Common myeloid progenitor, CD34-positive (primary cell): ENCODE results near the gene ROR1.

Experiments used
- CTCF ChIA-PET: fragments of 350-600 bp; sonication (Branson Sonifier 250); formaldehyde crosslinking; loops from one replicate; lab custom pipeline; 2021; ENCODE audit warnings: antibody characterized with exemption; lab: Charles Lee
- POLR2A ChIA-PET: fragments of 350-600 bp; sonication (Branson Sonifier 250); formaldehyde crosslinking; loops from one replicate; lab custom pipeline; 2021; ENCODE audit warnings: antibody characterized with exemption; lab: Charles Lee
- DNase-seq, 3 donors: peaks; one replicate each; pipeline versions ENCODE4 v3.0.0 to v3.0.0-alpha.2; 2013
- H3K27ac ChIP-seq, 2 experiments: 1 replicate in 1 of 2; 2 replicates in 1 of 2; pipeline ENCODE4 v1.7.0; 2013; ENCODE audit warnings: inconsistent platforms in 2 of 2, low read length in 2 of 2, mild to moderate bottlenecking in 2 of 2, low read depth in 1 of 2, moderate library complexity in 1 of 2; ENCODE audit not compliant: severe bottlenecking in 2 of 2, insufficient read depth in 1 of 2, poor library complexity in 1 of 2
- H3K27me3 ChIP-seq, 5 experiments: replicated peaks in 2 of 5; 1 replicate in 3 of 5; 2 replicates in 2 of 5; pipeline versions ENCODE4 v1.6.1 to v1.7.0; 2013; ENCODE audit warnings: low read length in 4 of 5, mild to moderate bottlenecking in 2 of 5, moderate library complexity in 2 of 5, inconsistent platforms in 1 of 5; ENCODE audit not compliant: insufficient read depth in 5 of 5, control insufficient read depth in 4 of 5
- H3K36me3 ChIP-seq, 4 experiments: 1 replicate in 2 of 4; 2 replicates in 2 of 4; pipeline versions ENCODE4 v1.6.1 to v1.7.0; 2013; ENCODE audit warnings: low read length in 3 of 4, control low read depth in 1 of 4, mild to moderate bottlenecking in 1 of 4; ENCODE audit not compliant: control insufficient read depth in 4 of 4, insufficient read depth in 4 of 4
- H3K4me1 ChIP-seq, 4 experiments: 1 replicate in 3 of 4; 2 replicates in 1 of 4; pipeline versions ENCODE4 v1.6.1 to v1.7.1; 2013; ENCODE audit warnings: low read length in 3 of 4, mild to moderate bottlenecking in 3 of 4, control low read depth in 1 of 4, inconsistent platforms in 1 of 4, moderate library complexity in 1 of 4; ENCODE audit not compliant: control insufficient read depth in 4 of 4, insufficient read depth in 4 of 4; ENCODE audit errors: control extremely low read depth in 1 of 4
- H3K4me3 ChIP-seq, 7 experiments: 1 replicate in 4 of 7; 2 replicates in 3 of 7; pipeline versions ENCODE4 v1.5.1 to v1.7.0; 2013; ENCODE audit warnings: mild to moderate bottlenecking in 7 of 7, low read length in 6 of 7, moderate library complexity in 6 of 7, inconsistent platforms in 2 of 7, low read depth in 2 of 7, control low read depth in 1 of 7; ENCODE audit not compliant: insufficient read depth in 4 of 7, control insufficient read depth in 1 of 7; ENCODE audit errors: extremely low read depth in 1 of 7
- H3K9me3 ChIP-seq, 5 experiments: 1 replicate in 4 of 5; 2 replicates in 1 of 5; pipeline versions ENCODE4 v1.6.1 to v1.7.1; 2013; ENCODE audit warnings: low read length in 4 of 5, mild to moderate bottlenecking in 2 of 5, inconsistent platforms in 1 of 5, low read depth in 1 of 5, moderate library complexity in 1 of 5; ENCODE audit not compliant: control insufficient read depth in 4 of 5, insufficient read depth in 2 of 5; ENCODE audit errors: control extremely low read depth in 1 of 5
- WGBS: methylation state at CpG from one replicate; pipeline ENCODE4 v1.1.5; 2013; ENCODE audit not compliant: insufficient coverage; 5-methylcytosine and 5-hydroxymethylcytosine counted together

The ROR1 gene

DNA sequence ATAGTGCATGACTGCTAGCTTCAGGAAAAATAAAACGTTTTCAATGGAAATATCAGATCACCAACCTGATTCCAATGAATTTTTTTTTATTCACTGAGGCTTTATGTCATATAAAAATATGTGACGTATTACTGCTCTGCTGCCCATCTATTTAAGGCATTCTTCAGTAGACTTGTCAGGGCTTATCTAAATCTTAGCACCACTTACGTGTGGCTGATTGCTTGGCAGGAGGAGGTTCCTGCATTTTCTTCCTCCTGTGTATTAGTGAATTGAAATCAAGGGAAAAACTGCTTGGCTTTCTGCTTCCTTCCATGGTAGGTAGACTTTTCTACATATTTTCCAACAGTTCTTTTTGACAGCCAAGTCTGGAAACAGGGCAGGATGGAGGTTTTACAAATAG is 80.3 kb downstream of the ROR1 start:
- WGBS, result 92% methylated on average over 2 of the region's 3 CpGs
- no peak overlapping the region for H3K4me3 ChIP-seq
- H3K9me3 ChIP-seq, result peaks cover 0 to 11% (median 0%) of the 10 kb centered on the region in 5 experiments
- H3K27me3 ChIP-seq, result no peaks in the 10 kb centered on the region
- no peaks in the 10 kb centered on the region for H3K36me3 ChIP-seq
- no peak for DNase-seq
- no peaks in the 10 kb centered on the region for H3K4me1 ChIP-seq
- no peak overlapping the region for H3K27ac ChIP-seq
- ChIA-PET POLR2A (no interaction called here), CTCF (interaction anchor here (0.8 kb wide), 1 partner anchor 42 kb away, joined by 3 read pairs; no protein-coding TSS in a partner anchor)

DNA sequence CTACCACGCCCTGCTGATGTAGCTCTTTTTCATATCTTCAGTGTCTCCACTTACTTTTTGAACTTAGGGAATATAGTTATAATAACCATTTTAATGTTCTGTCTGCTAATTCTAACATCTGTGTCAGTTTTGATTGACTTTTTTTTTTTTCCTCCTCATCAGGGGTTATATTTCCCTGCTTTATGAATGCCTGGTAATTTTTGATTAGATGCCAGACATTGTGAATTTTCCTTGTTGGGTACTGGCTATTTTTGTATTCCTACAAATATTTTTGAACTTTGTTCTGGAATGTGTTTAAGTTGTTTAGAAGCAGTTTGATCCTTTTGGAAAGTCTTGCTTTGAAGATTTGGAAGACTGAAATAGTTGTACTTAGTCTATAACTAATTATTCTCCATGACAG is 82.1 kb downstream of the ROR1 start:
- ChIA-PET CTCF (interaction anchor here (0.6 kb wide), 1 partner anchor 16 kb away, joined by 3 read pairs; no protein-coding TSS in a partner anchor), POLR2A (no interaction called here)
- H3K9me3 ChIP-seq, result peaks cover 0 to 11% (median 0%) of the 10 kb centered on the region in 5 experiments
- no peak for DNase-seq
- no CpG with 5 or more reads among the region's 1 CpG for WGBS
- H3K36me3 ChIP-seq, result no peaks in the 10 kb centered on the region
- no peaks in the 10 kb centered on the region for H3K4me1 ChIP-seq
- no peaks in the 10 kb centered on the region for H3K27me3 ChIP-seq
- H3K27ac ChIP-seq, result no peak overlapping the region
- H3K4me3 ChIP-seq, result no peak overlapping the region

DNA sequence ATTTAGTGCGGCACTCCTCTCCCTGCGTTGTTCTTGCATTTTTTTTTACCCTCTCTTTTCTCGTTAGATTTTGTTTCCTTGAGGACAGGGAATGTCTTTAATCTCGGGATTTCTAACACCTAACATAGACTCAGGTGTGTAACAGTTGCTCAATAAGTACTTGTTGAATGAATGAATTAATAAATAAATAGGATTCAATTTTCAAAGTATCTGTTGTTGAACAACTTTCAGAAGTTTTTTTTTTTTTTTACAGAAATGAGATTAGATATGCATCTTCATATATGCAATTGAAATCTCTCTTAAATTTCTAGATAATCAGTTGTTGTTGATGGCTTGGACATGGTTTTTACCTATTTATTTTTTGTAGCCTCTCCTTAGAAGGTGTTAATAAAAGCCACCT is 83.1 kb downstream of the ROR1 start:
- Histone ChIP-seq H3K4me1 (no peaks in the 10 kb centered on the region), H3K27me3 (no peaks in the 10 kb centered on the region), H3K9me3 (peaks cover 0 to 11% (median 0%) of the 10 kb centered on the region in 5 experiments), H3K27ac (no peak overlapping the region), H3K4me3 (no peak overlapping the region), H3K36me3 (no peaks in the 10 kb centered on the region)
- ChIA-PET POLR2A (no interaction called here), CTCF (no interaction called here)
- no peak for DNase-seq
- WGBS, result no CpG with 5 or more reads among the region's 4 CpGs

DNA sequence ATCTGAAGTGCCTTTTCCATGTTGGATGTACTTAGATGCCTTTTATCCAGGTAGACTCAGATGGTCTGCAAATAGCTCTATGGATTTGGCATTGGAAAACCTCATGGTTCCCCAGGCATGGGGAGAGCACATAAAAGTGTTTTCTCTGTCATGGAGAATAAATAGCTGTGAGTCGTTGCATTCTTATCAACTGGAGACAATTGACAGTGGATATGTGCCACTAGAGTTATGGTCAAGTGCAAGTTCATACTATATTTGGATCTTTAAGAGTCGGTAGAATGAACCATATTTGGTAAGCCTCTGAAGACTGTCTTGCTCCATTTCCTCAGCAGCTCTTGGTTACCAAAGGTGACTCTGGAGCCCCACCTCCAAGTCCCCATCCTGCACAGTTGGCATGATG is 83.7 kb downstream of the ROR1 start:
- no peak overlapping the region for H3K27ac ChIP-seq
- 80% methylated on average over 1 of the region's 2 CpGs for WGBS
- H3K4me1 ChIP-seq, result no peaks in the 10 kb centered on the region
- ChIA-PET POLR2A (no interaction called here), CTCF (no interaction called here)
- no peak overlapping the region for H3K4me3 ChIP-seq
- no peak for DNase-seq
- H3K27me3 ChIP-seq, result no peaks in the 10 kb centered on the region
- H3K9me3 ChIP-seq, result peaks cover 0 to 11% (median 0%) of the 10 kb centered on the region in 5 experiments
- H3K36me3 ChIP-seq, result no peaks in the 10 kb centered on the region

DNA sequence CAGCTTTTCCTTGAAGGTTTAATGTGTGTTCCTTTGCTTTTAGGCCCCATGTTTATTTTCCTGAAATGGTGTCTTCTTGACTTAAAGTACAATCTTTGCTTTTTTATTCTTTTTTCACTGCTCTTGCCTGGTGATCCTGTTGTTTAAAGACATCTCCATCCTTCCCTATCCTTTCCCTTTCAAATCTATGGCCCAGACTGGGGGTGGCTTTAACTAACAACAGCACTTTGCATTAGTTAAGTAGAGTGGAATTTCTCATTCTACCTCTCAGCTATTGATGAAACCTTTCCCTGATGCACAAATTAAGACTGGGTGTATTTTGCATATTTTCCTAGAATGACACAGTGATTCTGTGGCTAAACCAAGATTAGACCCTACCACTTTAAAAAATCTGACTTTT is 84.3 kb downstream of the ROR1 start:
- H3K4me3 ChIP-seq, result no peak overlapping the region
- no peak for DNase-seq
- POLR2A ChIA-PET, result no interaction called here
- no peaks in the 10 kb centered on the region for H3K27me3 ChIP-seq
- CTCF ChIA-PET, result no interaction called here
- H3K4me1 ChIP-seq, result no peaks in the 10 kb centered on the region
- peaks cover 0 to 11% (median 0%) of the 10 kb centered on the region in 5 experiments for H3K9me3 ChIP-seq
- H3K36me3 ChIP-seq, result no peaks in the 10 kb centered on the region
- no peak overlapping the region for H3K27ac ChIP-seq

DNA sequence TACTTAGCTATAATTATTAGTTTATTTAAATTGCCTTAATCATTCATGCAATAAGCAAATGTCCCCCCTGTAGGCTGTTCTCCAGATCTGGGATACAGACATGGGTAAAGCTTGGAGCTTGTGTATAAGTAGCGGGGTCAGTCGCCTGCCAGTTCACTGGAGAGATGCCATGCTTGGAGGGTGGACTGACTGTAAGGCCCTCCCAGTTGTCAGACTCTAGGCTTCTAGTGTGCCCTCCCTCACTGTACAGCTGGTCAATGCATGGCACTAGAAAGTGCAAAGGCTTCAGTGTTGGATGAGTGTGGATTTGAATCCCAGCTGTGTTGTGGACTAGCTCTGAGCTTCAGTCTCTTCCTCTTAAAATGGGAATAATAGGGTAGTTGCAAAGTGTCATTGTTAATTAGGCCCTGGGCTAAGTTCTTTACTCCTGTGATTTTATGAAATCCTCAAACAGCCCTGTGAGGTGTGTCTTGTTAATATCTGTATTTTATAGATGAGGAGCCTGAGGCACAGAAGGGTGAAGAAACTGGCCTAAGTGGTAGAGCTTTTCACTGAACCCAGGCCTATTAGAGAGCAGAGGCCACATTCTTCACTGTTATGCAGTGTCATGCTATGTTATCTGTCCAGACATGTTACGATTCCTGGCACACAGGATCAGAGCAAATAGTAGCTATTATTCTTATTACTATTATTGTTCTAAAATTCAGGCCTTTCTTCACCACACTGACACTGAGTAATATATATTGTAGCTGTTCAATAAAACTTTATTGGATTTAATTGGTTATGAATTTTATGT is 85.9 kb downstream of the ROR1 start:
- no peak overlapping the region for H3K4me3 ChIP-seq
- H3K4me1 ChIP-seq, result no peaks in the 10 kb centered on the region
- peaks cover 0 to 11% (median 0%) of the 10 kb centered on the region in 5 experiments for H3K9me3 ChIP-seq
- no peaks in the 10 kb centered on the region for H3K36me3 ChIP-seq
- POLR2A ChIA-PET, result no interaction called here
- DNase-seq, result no peak
- WGBS, result 100% methylated on average over 2 of the region's 3 CpGs
- H3K27ac ChIP-seq, result no peak overlapping the region
- H3K27me3 ChIP-seq, result no peaks in the 10 kb centered on the region
- CTCF ChIA-PET, result interaction anchor here (0.8 kb wide), 1 partner anchor 10 kb away, joined by 3 read pairs; no protein-coding TSS in a partner anchor

DNA sequence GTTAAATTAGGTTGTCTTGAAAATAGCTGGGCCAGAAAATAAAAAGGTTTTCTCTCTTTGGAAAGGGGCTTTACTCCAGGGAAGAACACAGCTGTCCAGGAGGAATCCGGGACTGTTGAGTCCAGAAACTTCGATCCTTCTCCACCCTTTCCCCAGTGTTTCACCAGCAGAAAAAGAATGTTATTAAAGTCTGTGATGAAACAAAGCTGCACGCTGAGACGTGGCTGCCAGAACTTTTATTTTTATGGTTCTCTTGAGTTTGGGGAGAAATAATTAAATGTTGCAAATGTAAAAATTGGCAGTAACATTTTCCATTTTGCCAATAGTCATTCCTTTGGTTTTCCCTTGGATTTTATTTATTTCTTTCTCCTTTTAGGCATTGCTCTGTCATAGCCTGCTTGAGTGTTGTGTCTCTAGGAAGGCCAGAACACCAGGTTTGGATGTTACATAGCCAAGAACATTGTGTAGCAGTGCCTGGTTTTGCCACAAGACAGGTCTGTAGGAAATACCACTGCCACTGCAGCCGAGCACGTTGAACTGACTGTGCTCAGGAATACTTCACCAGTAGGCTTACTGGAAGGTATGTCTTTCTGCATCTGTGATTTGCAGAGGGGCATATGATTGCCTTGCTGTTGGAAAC is 87.4 kb downstream of the ROR1 start:
- 93% methylated on average over 5 of the region's 6 CpGs for WGBS
- Histone ChIP-seq H3K9me3 (peaks cover 0 to 9% (median 0%) of the 10 kb centered on the region in 5 experiments), H3K4me3 (no peak overlapping the region), H3K27ac (no peak overlapping the region), H3K4me1 (no peaks in the 10 kb centered on the region), H3K27me3 (no peaks in the 10 kb centered on the region), H3K36me3 (no peaks in the 10 kb centered on the region)
- ChIA-PET POLR2A (interaction anchor here (0.6 kb wide), 2 partner anchors 237 to 260 kb away, joined by 4 to 5 read pairs; no protein-coding TSS in a partner anchor), CTCF (no interaction called here)
- no peak for DNase-seq
